ENCODE data around the gene ZC3HAV1.

ZC3HAV1 gene

GRCh38 chr7:139023076-139023475 lies 86.4 kb downstream of the ZC3HAV1 start:
- no peak for DNase-seq (ENCODE audit: low read depth in 2 of 2)

GRCh38 chr7:139022286-139022685 lies 87.2 kb downstream of the ZC3HAV1 start:
- no peak for DNase-seq (ENCODE audit: low read depth in 2 of 2)

GRCh38 chr7:139018910-139019309 lies 90.6 kb downstream of the ZC3HAV1 start:
- DNase-seq (ENCODE audit: low read depth in 2 of 2) = no peak

GRCh38 chr7:139016931-139017511 lies 92.5 kb downstream of the ZC3HAV1 start:
- peak; percentile 31 to 32 for DNase-seq (ENCODE audit: low read depth in 2 of 2)

GRCh38 chr7:139011373-139011772 lies 98.1 kb downstream of the ZC3HAV1 start:
- no peak for DNase-seq (ENCODE audit: low read depth in 2 of 2)

GRCh38 chr7:139004321-139005090 lies 105.0 kb downstream of the ZC3HAV1 start:
- DNase-seq (ENCODE audit: low read depth in 2 of 2) = no peak

- DNase-seq (ENCODE audit: low read depth in 2 of 2) = no peak
Measured at GRCh38 chr7:138999414-138999813, 110.1 kb downstream of the ZC3HAV1 start.
